Sigmoid colon (tissue), 7 donors: Measurements from ENCODE around the gene IRX6. TPM values are rescaled to one million over a fixed set of nuclear protein-coding genes. Genes with fewer than 3 reads are reported as not detected.

Experiments used
- DNase-seq: peaks from one replicate; pipeline ENCODE4 v3.0.0-alpha.2; 2019
- H3K27ac ChIP-seq, 4 donors: fragments of 200-600 bp; sonication (generic); one replicate each; pipeline ENCODE4 v1.5.1; 2016 to 2019; ENCODE audit warnings: mild to moderate bottlenecking in 1 of 4
- H3K27me3 ChIP-seq, 3 donors: fragments of 200-600 bp; sonication (generic); one replicate each; pipeline ENCODE4 v1.5.1; 2019; ENCODE audit warnings: mild to moderate bottlenecking in 1 of 3
- H3K36me3 ChIP-seq, 4 donors: fragments of 200-600 bp; sonication (generic); one replicate each; pipeline ENCODE4 v1.5.1; 2016 to 2019
- H3K4me1 ChIP-seq, 4 donors: fragments of 200-600 bp; sonication (generic); one replicate each; pipeline ENCODE4 v1.5.1; 2017 to 2019
- H3K4me3 ChIP-seq, 4 donors: fragments of 200-600 bp; sonication (generic); one replicate each; pipeline ENCODE4 v1.5.1; 2017 to 2019; ENCODE audit warnings: mild to moderate bottlenecking in 2 of 4, moderate library complexity in 1 of 4
- H3K9me3 ChIP-seq, 4 donors: fragments of 200-600 bp in 3 of 4; sonication (generic) in 3 of 4; one replicate each; pipeline versions ENCODE4 v1.5.1 to v1.6.1; 2013 to 2019
- EP300 ChIP-seq, 4 donors: sonication (generic); formaldehyde crosslinking; IDR thresholded peaks; one replicate each; pipeline ENCODE4 v1.6.1; 2017; ENCODE audit warnings: antibody characterized with exemption in 4 of 4
- POLR2A ChIP-seq, 2 donors: fragments of 450-650 bp; IDR thresholded peaks; one replicate each; pipeline ENCODE4 v1.6.1; 2016; ENCODE audit warnings: antibody characterized with exemption in 2 of 2, mild to moderate bottlenecking in 2 of 2, moderate library complexity in 2 of 2
- POLR2AphosphoS5 ChIP-seq, 4 donors: sonication (generic); formaldehyde crosslinking; IDR thresholded peaks; one replicate each; pipeline ENCODE4 v1.6.1; 2017; ENCODE audit warnings: antibody characterized with exemption in 4 of 4
- WGBS, 2 donors: extraction: QIAGEN DNeasy Blood & Tissue Kit; methylation state at CpG; one replicate each; pipeline ENCODE4 v1.1.7; 2013; 5-methylcytosine and 5-hydroxymethylcytosine counted together
- intact Hi-C: fragments of 100-400 bp; cut with DNase I; formaldehyde crosslinking; loops from one replicate; pipeline ENCODE4 v1.15.1; 2023
- polyA plus RNA-seq, 3 donors: library from polyadenylated mRNA; stranded (reverse); fragments of 200-250 nt; gene quantifications; one replicate each; pipeline ENCODE4 v1.2.3, GENCODE V29; 2013
- total RNA-seq, 4 donors: library from RNA; depleted of rRNA; stranded (reverse); fragments of >200 nt; gene quantifications; one replicate each; pipeline ENCODE4 v1.1.0, GENCODE V29; 2016
- TF ChIP-seq, protein P1 (sequence below), 4 experiments: fragments of 450-650 bp in 3 of 4; fragments of 200-600 bp in 1 of 4; IDR thresholded peaks; one replicate each; pipeline ENCODE4 v1.5.1; 2016 to 2019; ENCODE audit warnings: antibody characterized with exemption in 4 of 4, mild to moderate bottlenecking in 3 of 4, moderate library complexity in 2 of 4
- donor health status: healthy with polysubstance abuse.
- donor health status: Bipolar disorder and iron deficiency.
- donor health status: healthy.

IRX6 gene
- total and polyA plus RNA-seq, 7 donors, result under 0.01 to 0.83 (median 0.23) TPM; not detected in 2

DNA sequence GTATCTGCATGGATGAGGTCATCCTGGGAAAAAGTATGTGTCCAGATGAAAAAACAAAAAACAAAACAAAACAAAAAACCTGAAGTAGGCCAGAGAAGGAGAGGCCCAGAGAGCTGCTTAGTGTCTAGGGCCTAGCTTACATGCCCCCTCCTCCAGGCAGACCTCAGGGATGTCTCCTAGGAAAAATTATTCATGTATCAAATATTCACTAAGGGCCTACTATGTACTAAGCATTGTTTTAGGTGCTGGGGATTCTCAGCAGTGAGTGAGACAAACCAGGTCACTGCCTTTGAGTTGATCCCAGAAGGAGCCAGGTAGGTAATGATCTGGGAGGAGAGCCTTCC lies 49.5 kb downstream of the IRX6 start:
- Histone ChIP-seq H3K9me3 (no peaks in the 10 kb centered on the region), H3K4me1 (peaks cover 0 to 7% (median 0%) of the 10 kb centered on the region in 4 donors), H3K4me3 (no peak overlapping the region), H3K27ac (no peak overlapping the region), H3K27me3 (peaks cover 0 to 35% (median 4%) of the 10 kb centered on the region in 3 donors), H3K36me3 (no peaks in the 10 kb centered on the region)
- TF ChIP-seq POLR2AphosphoS5 (IDR thresholded peaks at IDR 0.05) (no peak), POLR2A (IDR thresholded peaks at IDR 0.05) (no peak), EP300 (IDR thresholded peaks at IDR 0.05) (no peak)
- TF ChIP-seq, protein P1, sequence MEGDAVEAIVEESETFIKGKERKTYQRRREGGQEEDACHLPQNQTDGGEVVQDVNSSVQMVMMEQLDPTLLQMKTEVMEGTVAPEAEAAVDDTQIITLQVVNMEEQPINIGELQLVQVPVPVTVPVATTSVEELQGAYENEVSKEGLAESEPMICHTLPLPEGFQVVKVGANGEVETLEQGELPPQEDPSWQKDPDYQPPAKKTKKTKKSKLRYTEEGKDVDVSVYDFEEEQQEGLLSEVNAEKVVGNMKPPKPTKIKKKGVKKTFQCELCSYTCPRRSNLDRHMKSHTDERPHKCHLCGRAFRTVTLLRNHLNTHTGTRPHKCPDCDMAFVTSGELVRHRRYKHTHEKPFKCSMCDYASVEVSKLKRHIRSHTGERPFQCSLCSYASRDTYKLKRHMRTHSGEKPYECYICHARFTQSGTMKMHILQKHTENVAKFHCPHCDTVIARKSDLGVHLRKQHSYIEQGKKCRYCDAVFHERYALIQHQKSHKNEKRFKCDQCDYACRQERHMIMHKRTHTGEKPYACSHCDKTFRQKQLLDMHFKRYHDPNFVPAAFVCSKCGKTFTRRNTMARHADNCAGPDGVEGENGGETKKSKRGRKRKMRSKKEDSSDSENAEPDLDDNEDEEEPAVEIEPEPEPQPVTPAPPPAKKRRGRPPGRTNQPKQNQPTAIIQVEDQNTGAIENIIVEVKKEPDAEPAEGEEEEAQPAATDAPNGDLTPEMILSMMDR (IDR thresholded peaks at IDR 0.05), result no peak
- intact Hi-C loops, result no loop called here
- DNase-seq, result no peak

DNA sequence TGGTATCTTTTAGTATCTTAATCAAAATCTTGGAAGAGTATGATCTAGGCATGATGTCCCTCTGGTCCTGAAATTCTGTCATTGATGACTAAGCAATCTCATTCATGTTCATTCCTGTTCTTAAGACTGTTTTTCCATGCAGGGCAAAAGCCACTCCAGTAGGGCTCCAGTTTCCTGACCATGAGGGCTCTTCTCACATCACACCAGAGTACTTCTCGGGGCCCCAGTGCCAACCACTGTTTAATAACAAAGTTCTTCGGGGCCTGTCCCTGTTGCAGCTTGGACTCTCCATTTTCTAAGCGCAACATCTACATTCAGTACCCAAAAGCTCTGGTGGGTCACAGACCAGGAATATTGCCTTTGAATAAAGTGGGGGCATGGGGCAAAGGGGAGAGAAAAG lies 52.0 kb downstream of the IRX6 start:
- Histone ChIP-seq H3K9me3 (no peaks in the 10 kb centered on the region), H3K4me3 (no peak overlapping the region), H3K27me3 (peaks cover 0 to 19% (median 0%) of the 10 kb centered on the region in 3 donors), H3K36me3 (no peaks in the 10 kb centered on the region), H3K4me1 (peaks cover 0 to 2% (median 0%) of the 10 kb centered on the region in 4 donors), H3K27ac (no peak overlapping the region)
- TF ChIP-seq, protein P1 (IDR thresholded peaks at IDR 0.05), result no peak
- TF ChIP-seq POLR2AphosphoS5 (IDR thresholded peaks at IDR 0.05) (no peak), POLR2A (IDR thresholded peaks at IDR 0.05) (no peak), EP300 (IDR thresholded peaks at IDR 0.05) (no peak)
- no peak for DNase-seq
- 92 to 93% methylated on average over 3 of the region's 3 CpGs for WGBS, 2 donors
- intact Hi-C loops, result no loop called here

DNA sequence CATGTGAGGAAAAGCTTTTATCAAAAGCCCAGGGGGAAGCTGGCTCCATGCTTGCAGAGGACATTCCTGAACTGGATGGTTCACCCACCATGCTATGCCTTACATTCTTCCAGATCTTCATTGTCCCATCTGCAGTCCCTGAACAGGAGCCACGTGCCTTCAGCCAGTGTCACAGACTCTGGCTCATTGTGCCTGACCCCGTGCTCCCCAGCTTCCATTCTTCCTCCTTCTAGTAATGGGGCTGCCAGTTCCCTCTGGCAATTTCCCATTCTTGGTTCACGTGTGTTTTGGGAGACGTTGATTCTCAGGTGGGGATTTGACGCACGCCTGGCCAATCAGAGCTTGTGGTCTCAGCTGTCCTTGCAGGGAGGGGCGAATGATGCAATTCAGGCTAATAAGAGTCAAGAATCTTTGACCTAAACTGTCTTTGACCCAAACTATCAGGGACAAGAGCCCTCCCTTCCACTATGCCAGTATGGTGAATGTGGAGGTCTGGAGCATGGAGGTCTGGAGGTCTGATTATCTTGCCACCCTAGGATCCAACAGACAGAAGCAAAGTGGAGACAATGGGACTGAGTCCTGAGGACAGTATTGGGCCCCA lies 52.7 kb downstream of the IRX6 start:
- no peak for DNase-seq
- 77 to 83% methylated on average over 7 of the region's 7 CpGs for WGBS, 2 donors
- Histone ChIP-seq H3K4me1 (no peaks in the 10 kb centered on the region), H3K36me3 (no peaks in the 10 kb centered on the region), H3K27ac (no peak overlapping the region), H3K9me3 (no peaks in the 10 kb centered on the region), H3K4me3 (no peak overlapping the region), H3K27me3 (peaks cover 0 to 16% (median 0%) of the 10 kb centered on the region in 3 donors)
- TF ChIP-seq, protein P1 (IDR thresholded peaks at IDR 0.05), result no peak
- no peak for TF ChIP-seq POLR2AphosphoS5 (IDR thresholded peaks at IDR 0.05)
- TF ChIP-seq EP300 (IDR thresholded peaks at IDR 0.05), result no peak
- no peak for TF ChIP-seq POLR2A (IDR thresholded peaks at IDR 0.05)
- intact Hi-C loops, result no loop called here

DNA sequence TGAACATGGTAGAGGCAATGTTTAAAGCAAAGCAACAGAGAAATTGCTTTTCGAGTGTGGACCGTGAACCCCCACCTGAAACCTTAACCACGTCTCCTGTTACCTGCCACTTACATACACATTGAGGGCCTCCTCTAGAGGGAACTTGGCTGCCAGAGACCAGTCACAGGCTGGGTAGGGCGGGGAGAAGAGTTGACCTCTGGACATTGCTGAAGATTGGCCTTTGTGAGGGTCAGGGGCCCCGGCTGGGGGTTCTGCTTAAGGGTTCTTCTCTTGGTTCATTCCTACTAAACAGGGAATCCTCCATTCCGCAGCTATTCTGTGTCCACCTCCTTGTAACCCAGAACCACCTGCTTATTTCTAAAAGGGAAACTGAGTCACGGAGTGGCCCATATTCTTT lies 53.8 kb downstream of the IRX6 start:
- Histone ChIP-seq H3K9me3 (no peaks in the 10 kb centered on the region), H3K4me3 (no peak overlapping the region), H3K27ac (no peak overlapping the region), H3K27me3 (peaks cover 0 to 16% (median 0%) of the 10 kb centered on the region in 3 donors), H3K36me3 (no peaks in the 10 kb centered on the region), H3K4me1 (no peaks in the 10 kb centered on the region)
- intact Hi-C loops, result no loop called here
- DNase-seq, result no peak
- TF ChIP-seq POLR2AphosphoS5 (IDR thresholded peaks at IDR 0.05), result no peak
- no peak for TF ChIP-seq POLR2A (IDR thresholded peaks at IDR 0.05)
- TF ChIP-seq, protein P1 (IDR thresholded peaks at IDR 0.05), result no peak
- no peak for TF ChIP-seq EP300 (IDR thresholded peaks at IDR 0.05)
- 53 to 67% methylated on average over 7 of the region's 7 CpGs for WGBS, 2 donors

DNA sequence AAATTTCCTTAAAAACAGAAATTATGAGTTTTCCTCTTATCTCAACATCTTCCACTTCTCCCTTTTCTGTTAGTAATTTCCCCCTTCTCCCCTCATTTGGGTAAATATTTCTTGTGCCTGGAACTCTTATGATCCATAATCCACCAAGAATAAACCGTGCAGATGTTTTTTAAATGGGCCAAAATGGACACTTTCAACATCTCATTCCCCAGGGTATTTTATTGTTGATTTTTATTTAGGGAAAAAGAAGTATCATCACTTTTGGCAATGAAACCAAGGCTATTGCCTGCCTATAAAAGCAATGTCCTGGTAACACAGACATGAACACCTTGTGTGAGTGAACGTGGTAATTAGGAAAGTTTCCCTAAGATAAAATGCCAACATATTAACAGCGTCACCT lies 54.6 kb downstream of the IRX6 start:
- no peak for TF ChIP-seq POLR2A (IDR thresholded peaks at IDR 0.05)
- no peak for TF ChIP-seq POLR2AphosphoS5 (IDR thresholded peaks at IDR 0.05)
- TF ChIP-seq, protein P1 (IDR thresholded peaks at IDR 0.05), result no peak
- no peak for TF ChIP-seq EP300 (IDR thresholded peaks at IDR 0.05)
- intact Hi-C loops, result no loop called here
- Histone ChIP-seq H3K27ac (no peak overlapping the region), H3K27me3 (peaks cover 0 to 16% (median 0%) of the 10 kb centered on the region in 3 donors), H3K4me1 (no peaks in the 10 kb centered on the region), H3K36me3 (no peaks in the 10 kb centered on the region), H3K9me3 (no peaks in the 10 kb centered on the region), H3K4me3 (no peak overlapping the region)
- no peak for DNase-seq
- WGBS, 2 donors, result 67 to 79% methylated on average over 3 of the region's 3 CpGs
